SK-N-MC (cell line): ENCODE results near the gene CIROP.

ENCODE experiments used
- FOXP2 ChIP-seq: optimal IDR thresholded peaks from 2 replicates; pipeline ENCODE3; 2011; ENCODE audit warnings: mild to moderate bottlenecking, moderate library complexity; ENCODE audit not compliant: insufficient read depth; ENCODE audit errors: extremely low read length, control extremely low read depth
- POLR2AphosphoS5 ChIP-seq: IDR thresholded peaks from 2 replicates; pipeline ENCODE4 v1.6.1; 2012; ENCODE audit warnings: mild to moderate bottlenecking, low read depth, low read length, borderline replicate concordance

GRCh38 chr14:23085458-23085857, 19.3 kb downstream of the CIROP start:
- TF ChIP-seq FOXP2 (no peak), POLR2AphosphoS5 (no peak)
